ENCODE measurements around the gene ISM2.

ISM2 gene

GRCh38 chr14:77498984-77499527 is 440 bp upstream of the ISM2 start:
- Histone ChIP-seq H3K4me1 (ENCODE audit: insufficient read depth, low read length, severe bottlenecking) (peaks cover 20% of the 10 kb centered on the region), H3K27ac (ENCODE audit: low read depth, low read length, poor library complexity, severe bottlenecking) (no peak overlapping the region), H3K9me3 (ENCODE audit: low read length) (no peaks in the 10 kb centered on the region), H3K27me3 (ENCODE audit: insufficient read depth, low read length) (no peaks in the 10 kb centered on the region), H3K36me3 (ENCODE audit: insufficient read depth, low read length) (no peaks in the 10 kb centered on the region), H2AFZ (ENCODE audit: low read length) (no peak overlapping the region), H4K20me1 (ENCODE audit: insufficient read depth, low read length) (no peaks in the 10 kb centered on the region), H3K4me2 (ENCODE audit: low read length) (peak overlapping the region; percentile 84), H3K9ac (ENCODE audit: low read length) (peak overlapping the region; percentile 49; the same call in 1 of the 2 replicates), H3K4me3 (ENCODE audit: low read depth, low read length, poor library complexity, severe bottlenecking) (peak overlapping the region; percentile 65), H3F3A (ENCODE audit: insufficient read depth, low read length) (no peaks in the 10 kb centered on the region), H3K9me2 (ENCODE audit: low read depth, low read length) (no peaks in the 10 kb centered on the region), H3K79me2 (ENCODE audit: insufficient read depth, low read length) (no peaks in the 10 kb centered on the region)
- no peak for TF ChIP-seq EZH2 (IDR thresholded peaks at IDR 0.05; ENCODE audit: borderline replicate concordance, low read length)
- TF ChIP-seq, protein P1, sequence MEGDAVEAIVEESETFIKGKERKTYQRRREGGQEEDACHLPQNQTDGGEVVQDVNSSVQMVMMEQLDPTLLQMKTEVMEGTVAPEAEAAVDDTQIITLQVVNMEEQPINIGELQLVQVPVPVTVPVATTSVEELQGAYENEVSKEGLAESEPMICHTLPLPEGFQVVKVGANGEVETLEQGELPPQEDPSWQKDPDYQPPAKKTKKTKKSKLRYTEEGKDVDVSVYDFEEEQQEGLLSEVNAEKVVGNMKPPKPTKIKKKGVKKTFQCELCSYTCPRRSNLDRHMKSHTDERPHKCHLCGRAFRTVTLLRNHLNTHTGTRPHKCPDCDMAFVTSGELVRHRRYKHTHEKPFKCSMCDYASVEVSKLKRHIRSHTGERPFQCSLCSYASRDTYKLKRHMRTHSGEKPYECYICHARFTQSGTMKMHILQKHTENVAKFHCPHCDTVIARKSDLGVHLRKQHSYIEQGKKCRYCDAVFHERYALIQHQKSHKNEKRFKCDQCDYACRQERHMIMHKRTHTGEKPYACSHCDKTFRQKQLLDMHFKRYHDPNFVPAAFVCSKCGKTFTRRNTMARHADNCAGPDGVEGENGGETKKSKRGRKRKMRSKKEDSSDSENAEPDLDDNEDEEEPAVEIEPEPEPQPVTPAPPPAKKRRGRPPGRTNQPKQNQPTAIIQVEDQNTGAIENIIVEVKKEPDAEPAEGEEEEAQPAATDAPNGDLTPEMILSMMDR (IDR thresholded peaks at IDR 0.05; ENCODE audit: low read length) = no peak

- no peak overlapping the region for H3K4me2 ChIP-seq (ENCODE audit: low read length)
- H3K79me2 ChIP-seq (ENCODE audit: insufficient read depth, low read length) = no peaks in the 10 kb centered on the region
- TF ChIP-seq EZH2 (IDR thresholded peaks at IDR 0.05; ENCODE audit: borderline replicate concordance, low read length) = no peak
- TF ChIP-seq, protein P1 (IDR thresholded peaks at IDR 0.05; ENCODE audit: low read length) = no peak
- H3K36me3 ChIP-seq (ENCODE audit: insufficient read depth, low read length) = no peaks in the 10 kb centered on the region
- H3K27ac ChIP-seq (ENCODE audit: low read depth, low read length, poor library complexity, severe bottlenecking) = no peak overlapping the region
- no peak overlapping the region for H3K9ac ChIP-seq (ENCODE audit: low read length)
- H3K27me3 ChIP-seq (ENCODE audit: insufficient read depth, low read length) = no peaks in the 10 kb centered on the region
- H2AFZ ChIP-seq (ENCODE audit: low read length) = no peak overlapping the region
- no peak overlapping the region for H3K4me3 ChIP-seq (ENCODE audit: low read depth, low read length, poor library complexity, severe bottlenecking)
- no peaks in the 10 kb centered on the region for H3K9me2 ChIP-seq (ENCODE audit: low read depth, low read length)
- no peaks in the 10 kb centered on the region for H4K20me1 ChIP-seq (ENCODE audit: insufficient read depth, low read length)
- peaks cover 20% of the 10 kb centered on the region for H3K4me1 ChIP-seq (ENCODE audit: insufficient read depth, low read length, severe bottlenecking)
- H3F3A ChIP-seq (ENCODE audit: insufficient read depth, low read length) = no peaks in the 10 kb centered on the region
- no peaks in the 10 kb centered on the region for H3K9me3 ChIP-seq (ENCODE audit: low read length)
Measured at GRCh38 chr14:77495334-77495733, 3.3 kb downstream of the ISM2 start.

DNA sequence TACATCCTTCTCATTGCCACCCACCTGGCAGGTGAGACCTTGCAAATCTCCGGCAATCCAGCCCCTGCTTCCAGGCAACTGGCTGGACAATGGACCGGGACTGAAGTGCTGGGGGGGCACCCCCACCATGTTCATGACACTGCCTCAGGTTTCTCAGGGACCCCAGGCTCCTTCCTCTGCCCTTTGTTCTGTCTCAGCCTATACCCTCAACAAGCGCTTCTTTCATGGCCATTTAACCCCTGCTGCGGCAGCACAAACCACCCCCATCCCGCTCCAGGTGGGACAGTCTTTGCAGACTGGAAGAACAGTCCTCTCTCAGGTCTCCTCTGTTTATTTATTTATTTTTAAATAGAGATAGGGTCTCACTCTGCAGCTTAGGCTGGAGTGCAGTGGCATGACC is 7.6 kb downstream of the ISM2 start:
- no peaks in the 10 kb centered on the region for H3F3A ChIP-seq (ENCODE audit: insufficient read depth, low read length)

More for the DNA sequence above, 7.6 kb downstream of the ISM2 start:
- Histone ChIP-seq H3K9me3 (ENCODE audit: low read length) (no peaks in the 10 kb centered on the region), H2AFZ (ENCODE audit: low read length) (no peak overlapping the region), H3K4me2 (ENCODE audit: low read length) (no peak overlapping the region), H3K27me3 (ENCODE audit: insufficient read depth, low read length) (no peaks in the 10 kb centered on the region), H3K9ac (ENCODE audit: low read length) (no peak overlapping the region), H3K79me2 (ENCODE audit: insufficient read depth, low read length) (no peaks in the 10 kb centered on the region), H4K20me1 (ENCODE audit: insufficient read depth, low read length) (no peaks in the 10 kb centered on the region), H3K4me1 (ENCODE audit: insufficient read depth, low read length, severe bottlenecking) (no peaks in the 10 kb centered on the region), H3K36me3 (ENCODE audit: insufficient read depth, low read length) (no peaks in the 10 kb centered on the region), H3K4me3 (ENCODE audit: low read depth, low read length, poor library complexity, severe bottlenecking) (no peak overlapping the region), H3K9me2 (ENCODE audit: low read depth, low read length) (no peaks in the 10 kb centered on the region), H3K27ac (ENCODE audit: low read depth, low read length, poor library complexity, severe bottlenecking) (no peak overlapping the region)
- no peak for TF ChIP-seq EZH2 (IDR thresholded peaks at IDR 0.05; ENCODE audit: borderline replicate concordance, low read length)
- TF ChIP-seq, protein P1 (IDR thresholded peaks at IDR 0.05; ENCODE audit: low read length) = no peak

Measured in OCI-LY1 (cell line).